NCI-H748 (cell line): Measurements from ENCODE around the gene SLC9A9.

ENCODE experiments used
- DNase-seq: peaks from one replicate; lab custom pipeline; 2025; ENCODE audit not compliant: unreplicated experiment; lab: John Stamatoyannopoulos, UW

The SLC9A9 gene

DNA sequence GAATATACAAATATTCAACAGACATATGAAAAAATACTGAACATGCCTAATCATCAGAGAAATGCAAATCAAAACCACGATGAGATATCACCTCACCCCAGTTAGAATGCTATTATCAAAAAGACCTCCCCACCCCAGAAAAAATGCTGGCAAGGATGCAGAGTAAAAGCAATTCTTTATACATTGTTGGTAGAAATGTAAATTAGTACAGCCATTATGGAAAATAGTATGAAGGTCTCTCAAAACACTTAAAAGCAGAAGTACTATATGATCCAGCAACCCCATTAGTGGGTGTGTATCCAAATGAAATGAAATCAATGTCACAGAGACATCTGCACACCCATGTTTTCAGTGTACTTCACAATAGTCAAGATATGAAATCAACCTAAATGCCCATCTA, 420.0 kb downstream of the SLC9A9 start:
- DNase-seq: no peak

DNA sequence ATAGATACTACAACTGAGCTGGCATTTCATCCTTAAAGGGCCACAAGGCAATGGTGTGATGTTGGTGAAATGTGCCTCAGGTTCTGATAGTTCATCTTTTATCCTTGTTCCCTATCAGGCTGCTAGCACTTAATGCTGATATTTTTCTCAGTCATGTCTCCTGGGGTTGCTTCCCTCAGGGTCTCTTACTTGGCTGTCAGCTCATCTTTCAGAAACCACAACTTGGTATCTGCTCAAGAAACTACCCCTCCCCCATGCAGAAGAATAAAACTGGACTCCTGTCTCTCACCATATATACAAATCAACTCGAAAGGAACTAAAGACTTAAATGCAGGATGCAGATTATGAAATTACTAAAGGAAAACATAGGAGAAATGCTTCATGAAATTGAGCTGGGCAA, 420.6 kb downstream of the SLC9A9 start:
- DNase-seq: no peak

DNA sequence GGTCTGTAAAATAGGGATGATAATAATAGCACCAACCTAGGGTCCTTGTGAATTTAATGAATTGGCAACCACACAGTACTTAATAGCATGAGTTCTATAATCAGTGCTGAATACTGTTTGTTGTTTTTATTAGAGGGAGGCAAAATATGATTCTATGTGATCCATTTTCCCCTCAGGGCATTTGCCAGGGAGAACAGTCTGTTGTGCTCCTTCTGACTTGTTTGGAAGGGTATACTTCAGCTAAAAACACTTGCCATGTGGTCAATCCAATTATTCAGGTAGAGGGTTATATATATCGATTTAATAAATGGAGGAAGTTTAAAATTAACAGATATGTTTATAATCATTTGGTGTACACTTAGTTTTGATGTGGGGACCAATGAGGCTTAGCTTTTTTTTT, 423.4 kb downstream of the SLC9A9 start:
- no peak for DNase-seq

DNA sequence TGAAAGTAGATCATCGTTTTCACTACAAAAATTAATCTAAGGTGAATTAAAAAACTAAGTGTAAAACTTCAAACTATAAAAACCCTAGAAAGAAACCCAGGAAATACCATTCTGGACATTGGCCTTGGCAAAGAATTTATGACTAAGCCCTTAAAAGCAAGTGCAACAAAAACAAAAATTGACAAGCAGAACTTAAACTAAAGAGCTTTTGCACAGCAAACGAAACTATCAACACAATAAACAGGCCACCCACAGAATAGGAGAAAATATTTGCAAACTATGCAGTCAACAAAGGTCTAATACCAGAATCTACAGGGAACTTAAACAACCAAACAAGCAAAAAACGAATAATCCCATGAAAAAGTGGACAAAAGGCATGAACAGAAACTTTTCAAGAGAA, 426.7 kb downstream of the SLC9A9 start:
- no peak for DNase-seq

DNA sequence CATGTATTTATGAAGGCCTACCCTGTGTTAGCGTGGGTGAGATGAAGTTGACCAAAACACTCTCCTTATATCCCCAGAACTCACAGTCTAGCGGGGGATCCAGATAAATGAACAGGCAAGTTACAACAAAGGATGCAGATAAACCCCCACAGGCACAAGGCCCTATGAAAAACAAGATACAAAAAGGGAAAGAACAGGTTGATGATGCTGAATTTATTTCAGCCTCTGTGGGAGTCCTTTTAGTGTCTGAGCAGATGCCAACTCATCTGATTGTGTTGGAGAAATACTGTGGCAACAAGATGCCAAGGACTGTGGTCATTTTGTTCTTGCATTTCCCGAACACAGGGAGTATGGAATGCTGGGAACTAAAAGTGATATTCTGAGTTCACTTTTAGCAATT, 428.7 kb downstream of the SLC9A9 start:
- DNase-seq: no peak

DNA sequence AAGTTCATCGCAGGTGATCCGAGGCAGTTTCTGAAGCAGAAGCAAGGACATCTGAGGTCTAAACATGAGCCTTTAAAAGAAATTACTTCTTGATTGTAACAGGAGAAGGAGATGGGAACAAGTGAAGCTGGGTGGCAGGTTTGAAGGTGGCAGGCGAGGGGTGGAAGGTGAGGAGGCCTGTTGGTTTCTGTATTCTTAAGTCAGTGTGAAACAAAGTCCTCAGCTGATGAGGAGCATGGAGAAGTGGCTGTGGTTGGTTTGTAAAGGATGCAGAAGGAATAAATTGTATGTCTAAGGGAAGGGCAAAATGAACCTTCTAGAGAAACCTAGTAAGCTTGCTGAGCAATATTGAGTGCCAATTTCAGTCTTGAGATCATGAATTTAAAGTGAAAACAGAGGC, 429.9 kb downstream of the SLC9A9 start:
- DNase-seq: no peak

DNA sequence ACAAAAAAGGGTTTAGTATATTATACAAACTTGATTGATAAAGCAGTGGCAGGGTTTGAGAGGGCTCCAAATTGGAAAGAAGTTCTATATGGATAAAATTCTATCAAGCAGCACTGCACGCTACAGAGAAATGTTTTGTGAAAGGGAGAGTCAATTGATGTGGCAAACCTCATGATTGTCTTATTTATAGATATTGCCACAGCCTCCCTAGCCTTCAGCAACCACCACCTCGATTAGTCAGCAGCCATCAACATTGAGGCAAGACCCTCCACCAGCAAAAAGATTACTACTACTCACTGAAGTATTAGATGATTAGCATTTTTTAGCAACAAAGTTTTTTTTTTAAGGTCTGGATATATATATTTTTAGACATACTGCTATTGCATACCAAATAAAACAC, 432.0 kb downstream of the SLC9A9 start:
- DNase-seq: no peak

DNA sequence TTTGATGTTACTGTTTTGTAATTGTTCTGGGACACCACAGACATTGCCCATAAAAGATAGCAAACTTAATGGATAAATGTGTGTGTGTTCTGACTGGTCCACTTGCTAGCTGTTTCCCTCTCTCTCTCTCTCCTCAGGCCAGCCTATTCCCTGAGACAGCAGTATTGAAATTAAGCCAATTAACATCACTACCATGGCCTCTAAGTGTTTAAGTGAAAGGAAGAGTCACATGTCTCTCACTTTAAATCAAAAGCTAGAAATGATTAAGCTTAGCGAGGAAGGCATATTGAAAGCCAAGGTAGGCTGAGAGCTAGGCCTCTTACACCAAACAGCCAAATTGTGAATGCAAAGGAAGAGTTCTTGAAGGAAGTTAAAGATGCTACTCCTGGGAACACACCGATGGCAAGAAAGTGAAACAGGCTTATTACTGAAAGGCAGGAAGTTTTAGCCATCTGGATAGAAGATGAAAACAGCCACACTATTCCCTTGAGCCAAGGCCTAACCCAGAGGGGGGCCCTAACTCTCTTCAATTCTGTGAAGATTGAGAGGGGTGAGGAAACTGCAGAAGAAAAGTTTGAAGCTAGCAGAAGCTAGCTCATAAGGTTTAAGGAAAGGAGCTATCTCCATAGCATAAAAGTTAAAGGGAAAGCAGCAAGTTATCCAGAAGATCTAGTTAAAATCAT, 433.6 kb downstream of the SLC9A9 start:
- DNase-seq: no peak

DNA sequence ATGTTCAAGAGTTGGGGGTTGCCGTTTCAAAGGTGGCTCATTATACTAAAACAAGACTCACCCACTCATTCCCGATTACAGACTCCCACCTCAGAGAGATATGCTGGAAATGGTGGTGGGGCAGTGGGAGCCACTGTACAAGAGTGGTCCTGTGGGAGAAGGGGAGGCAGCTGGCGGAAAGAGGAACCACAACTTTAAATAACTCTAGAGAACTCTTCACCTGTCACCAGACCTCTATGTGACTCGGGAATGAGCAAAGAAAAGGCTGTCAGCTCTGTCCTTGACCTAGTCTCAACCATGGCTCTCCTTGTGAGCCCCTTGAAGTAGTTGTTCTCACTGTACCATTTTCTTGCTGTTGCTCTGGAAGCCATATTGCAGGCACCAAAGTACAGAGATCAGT, 434.9 kb downstream of the SLC9A9 start:
- DNase-seq: no peak

DNA sequence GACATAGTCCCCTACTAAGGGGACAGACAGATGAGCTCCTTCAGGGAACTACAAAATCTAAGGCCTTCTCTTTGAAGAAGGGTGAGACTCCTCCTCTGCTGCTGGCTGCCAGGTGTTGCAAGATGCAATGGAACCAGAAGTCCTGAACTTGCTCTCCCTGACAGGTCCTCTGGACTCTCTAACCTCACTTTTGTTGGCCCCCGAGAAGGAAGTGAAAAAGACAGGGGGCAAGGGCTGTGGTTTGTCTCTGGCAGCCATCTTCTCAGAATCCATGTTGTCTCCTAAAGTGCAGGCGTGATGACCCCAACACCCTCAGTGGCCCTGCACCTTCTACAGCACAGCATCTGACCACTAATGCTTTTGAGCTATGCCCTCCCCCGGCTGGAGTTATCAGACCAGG, 436.2 kb downstream of the SLC9A9 start:
- no peak for DNase-seq

DNA sequence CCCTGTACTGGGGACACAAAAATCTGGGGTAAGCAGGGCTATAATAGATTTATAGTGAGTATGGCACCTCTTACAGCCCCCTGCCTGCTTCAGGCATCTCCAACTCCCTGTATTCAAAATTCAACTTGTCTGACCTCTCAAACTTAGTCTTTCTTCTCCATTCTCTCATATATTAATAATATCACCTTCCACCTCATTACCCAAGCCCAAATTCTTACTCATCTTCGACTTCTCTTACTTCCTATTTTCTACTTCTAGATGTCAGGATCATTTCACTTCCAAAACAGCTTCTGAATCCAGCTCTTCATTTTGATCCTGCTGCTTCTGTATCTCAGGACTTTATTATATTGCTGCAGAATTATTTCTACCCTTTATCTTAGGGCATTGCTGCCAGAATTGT, 438.0 kb downstream of the SLC9A9 start:
- no peak for DNase-seq

DNA sequence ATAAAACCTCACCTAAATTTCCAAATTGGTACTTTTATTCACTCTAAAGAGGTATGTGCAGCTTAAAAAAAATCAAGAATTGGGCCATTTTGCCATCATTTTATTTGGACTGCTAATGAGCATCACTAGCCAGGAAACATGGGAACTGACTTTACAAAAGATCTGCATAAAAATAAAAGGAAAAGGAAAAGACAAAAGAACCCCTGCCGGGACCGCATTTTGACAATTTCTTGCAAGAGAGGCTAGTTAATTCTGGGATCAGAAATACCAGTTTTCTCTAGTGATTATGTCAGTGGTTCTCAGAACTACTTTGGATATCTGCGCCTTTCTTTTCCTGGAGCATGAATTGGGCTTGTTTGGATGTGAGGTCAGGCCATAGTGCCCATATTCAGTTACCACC, 439.5 kb downstream of the SLC9A9 start:
- no peak for DNase-seq

DNA sequence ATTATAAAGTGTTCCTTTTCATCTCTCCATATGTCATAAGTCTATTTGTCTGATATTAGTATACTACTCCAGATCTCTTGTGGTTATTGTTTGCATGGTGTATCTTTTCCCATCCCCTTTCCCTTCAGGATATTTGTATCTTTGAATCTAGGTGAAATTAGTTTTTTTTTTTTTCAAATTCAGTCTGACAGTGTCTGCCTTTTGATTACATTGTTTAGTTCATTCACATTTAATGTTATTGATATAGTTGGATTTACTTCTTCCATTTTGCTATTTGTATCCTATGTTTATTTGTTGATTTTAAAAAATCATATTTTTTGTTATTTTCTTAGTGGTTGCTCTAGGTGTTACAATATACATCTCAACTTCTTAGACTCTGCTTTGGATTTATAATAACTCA, 445.7 kb downstream of the SLC9A9 start:
- DNase-seq: no peak

DNA sequence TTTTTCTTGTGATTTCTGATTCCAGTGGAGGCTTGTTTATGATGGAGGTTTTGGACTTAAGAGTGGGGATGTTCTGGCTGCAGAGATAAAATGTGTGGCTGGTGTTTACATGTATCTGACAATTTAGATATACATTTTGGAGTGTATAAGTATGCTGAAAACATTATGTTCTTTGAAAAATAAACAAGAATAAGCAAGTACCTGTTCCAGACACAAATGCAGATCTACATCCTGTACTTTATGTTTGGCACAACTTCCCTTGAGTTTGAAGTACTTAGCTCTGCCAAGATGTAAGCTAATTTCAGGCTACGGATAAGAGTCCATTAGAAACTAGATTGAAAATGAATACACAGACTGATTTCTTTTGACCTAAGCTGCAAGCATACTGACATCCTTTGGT, 451.5 kb downstream of the SLC9A9 start:
- DNase-seq: no peak

DNA sequence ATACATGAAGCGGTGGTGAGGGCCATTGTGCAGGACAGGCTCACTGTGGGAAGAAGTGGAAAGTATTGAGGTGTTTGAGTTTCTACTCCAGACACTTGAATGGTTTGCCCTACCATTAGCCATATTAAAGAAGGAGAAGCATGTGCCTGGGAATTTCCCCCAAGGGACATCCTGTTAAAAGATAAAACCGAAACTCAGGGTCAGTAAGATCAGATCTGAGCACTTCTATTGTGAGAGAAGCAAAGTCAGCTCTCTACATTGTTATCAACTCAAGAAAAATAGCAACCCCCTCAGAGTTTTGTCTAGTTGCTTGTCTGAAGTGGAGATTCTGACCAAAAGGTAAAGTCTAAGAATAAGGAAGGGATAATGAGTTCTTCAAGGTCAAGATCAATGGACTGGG, 458.9 kb downstream of the SLC9A9 start:
- DNase-seq: no peak

DNA sequence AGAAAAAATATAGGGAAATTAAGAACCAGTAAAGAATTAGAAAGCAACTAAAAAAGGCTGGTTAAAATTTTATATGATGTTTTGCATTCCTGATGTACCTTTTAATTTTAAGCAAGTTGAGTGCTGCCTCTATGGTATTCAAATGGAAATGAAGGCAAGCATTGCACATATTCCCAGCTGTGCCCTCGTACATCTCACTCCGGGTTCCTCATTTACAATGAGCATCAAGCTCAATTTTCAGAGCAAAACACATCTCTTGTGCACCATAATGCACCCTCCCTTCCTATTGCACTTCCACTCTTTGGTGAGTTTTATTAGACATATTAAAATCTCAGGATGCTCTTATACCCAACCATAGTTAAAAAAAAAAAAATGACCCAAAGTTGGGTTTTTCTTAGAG, 460.8 kb downstream of the SLC9A9 start:
- no peak for DNase-seq

DNA sequence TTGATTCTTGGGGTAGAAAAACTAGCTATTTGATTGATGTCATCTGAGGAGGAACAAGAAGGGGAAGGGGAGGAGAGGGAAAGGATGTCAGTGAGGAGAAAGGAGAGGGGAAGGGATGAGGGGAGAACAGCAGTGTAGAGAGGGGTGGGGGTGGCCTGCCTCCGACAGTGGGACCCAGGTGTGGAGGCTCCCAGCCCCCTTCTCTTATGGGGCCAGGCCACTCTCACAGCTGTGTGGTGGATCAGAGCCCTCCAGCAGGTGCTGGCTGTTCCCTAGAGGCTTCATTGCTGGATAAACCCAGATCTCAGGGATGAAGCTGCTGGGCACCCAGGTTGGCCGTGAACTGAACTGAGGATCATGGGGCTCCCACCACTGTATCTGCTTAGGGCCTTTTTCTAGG, 464.2 kb downstream of the SLC9A9 start:
- DNase-seq: no peak

DNA sequence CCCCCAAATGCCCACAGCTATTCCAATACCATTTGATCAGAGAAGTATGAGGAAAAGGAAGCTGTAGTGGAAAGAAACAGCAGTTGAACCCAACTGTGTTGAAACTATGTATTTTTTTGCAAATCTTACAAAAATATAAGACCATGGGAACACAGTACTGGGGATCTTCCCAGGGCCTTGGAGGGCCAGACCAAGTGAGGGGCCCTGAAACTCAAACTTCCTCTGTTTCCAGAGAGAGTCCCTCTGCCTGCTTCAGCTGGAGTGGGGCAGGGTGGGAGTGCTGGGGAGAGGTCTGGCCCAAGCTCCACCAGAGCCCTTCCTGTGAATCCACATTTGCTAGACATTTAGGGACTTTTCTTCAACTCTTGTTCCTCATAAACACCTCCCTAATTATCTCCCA, 464.8 kb downstream of the SLC9A9 start:
- no peak for DNase-seq

DNA sequence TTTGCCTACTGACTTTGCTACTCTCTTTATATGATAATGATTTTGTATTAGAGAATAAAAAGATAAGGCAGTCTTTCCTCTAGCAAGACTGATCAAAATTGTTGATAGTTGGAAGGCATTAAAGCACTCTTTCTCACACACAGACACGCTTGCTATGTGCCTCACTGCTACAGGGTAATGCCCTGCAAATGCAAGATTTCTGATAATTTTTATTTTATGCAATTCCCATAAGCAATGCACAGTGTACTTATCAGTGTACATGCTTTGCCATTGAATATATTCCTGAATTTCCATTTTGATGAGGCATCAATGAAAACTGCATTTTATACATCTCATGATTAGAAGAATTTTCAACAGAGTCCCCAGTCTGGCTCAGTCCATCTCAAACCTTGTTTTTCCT, 465.5 kb downstream of the SLC9A9 start:
- DNase-seq: no peak

DNA sequence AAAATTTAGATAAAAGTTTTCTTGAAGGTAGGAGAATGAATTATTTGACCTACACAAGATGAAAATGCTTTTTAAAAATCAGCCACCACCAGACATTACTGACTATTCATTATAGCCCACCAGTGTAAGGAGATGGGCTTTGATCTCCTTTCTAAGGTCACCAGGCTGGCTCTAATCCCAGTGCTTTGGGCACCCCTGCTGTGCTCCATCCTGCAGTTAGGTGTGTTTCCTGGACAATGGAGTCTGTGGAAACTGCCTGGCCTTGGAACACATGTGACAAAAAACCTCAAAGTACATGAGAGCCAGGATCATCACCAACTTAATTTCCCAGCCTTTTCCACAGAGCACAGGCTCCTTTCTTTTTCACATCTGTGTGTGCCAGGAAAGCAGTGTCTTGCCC, 467.8 kb downstream of the SLC9A9 start:
- peak; percentile 11 for DNase-seq

DNA sequence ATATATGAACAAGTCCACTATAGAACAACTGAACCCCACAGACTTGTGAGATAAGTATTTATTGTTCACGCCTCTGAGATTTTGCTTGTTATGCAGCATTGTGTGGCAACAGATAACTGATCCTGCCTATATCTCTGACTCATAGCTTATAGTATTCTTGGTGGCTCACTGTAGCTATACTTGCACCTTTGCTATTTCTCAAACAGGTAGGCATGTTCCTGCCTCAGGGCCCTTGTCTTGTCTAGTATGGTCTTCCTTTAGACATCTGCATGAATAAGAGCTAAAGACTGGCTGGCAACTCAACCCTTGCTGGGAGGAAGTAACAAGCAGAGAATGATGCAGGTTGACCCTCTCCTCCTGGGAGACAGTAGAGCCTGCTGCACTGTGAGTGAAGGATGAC, 472.6 kb downstream of the SLC9A9 start:
- DNase-seq: no peak

DNA sequence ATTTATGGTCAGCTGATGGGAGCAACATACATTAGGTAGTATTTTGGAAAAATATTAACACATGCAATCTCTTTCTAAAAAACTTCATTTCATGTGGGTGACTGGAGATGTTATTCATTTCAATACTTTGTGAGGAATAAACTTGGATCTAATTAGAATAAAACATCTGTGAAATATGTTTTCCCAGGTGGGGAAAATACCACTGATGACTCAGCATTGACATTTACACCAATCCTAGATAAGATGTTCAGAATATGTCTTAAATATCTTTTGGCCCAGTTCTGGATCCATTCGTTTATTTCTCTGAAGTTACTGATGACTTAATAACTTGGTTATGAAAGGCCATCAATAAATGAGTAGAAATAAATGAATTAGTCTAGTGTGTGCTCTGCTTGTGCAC, 481.1 kb downstream of the SLC9A9 start:
- no peak for DNase-seq

DNA sequence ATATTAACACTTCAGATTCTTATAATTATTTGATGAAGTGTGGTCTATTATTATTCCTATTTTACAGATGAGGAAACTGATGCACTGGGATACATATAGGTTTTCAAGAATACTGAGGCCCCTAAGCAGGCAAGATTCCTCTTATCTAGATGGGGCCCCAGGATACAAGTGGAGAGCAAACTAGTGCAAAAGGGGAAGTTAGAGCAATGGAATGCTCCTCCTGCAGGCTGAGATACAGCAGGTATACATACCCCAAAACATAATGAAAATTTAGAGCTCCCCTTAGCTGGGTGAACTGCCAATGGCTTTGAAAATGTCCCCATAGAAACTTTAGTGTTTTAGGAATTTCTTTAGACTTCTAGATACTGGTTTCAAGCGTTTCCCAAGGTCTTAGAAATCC, 481.6 kb downstream of the SLC9A9 start:
- no peak for DNase-seq

DNA sequence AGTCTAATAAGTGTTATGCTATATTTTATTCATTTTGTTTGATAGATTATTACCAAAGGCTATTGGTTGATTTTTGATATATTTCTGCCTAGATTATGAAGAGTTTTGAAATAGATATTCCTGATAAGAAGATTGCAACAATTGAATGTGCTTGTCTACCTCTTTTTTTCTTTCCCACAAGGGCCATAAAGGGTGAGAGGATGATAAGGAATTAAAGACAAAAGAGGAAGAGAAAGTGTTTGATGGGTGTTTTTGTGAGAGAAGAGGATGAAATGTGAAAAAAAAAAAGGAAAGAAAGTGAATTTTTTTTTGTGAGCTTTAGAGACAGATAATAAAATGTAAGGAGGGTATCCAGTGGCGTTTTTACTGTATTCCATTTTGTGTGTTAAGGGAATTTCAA, 484.3 kb downstream of the SLC9A9 start:
- no peak for DNase-seq
